SH-SY5Y (cell line): Measurements from ENCODE around the gene TUBE1.

Source experiments
- GATA2 ChIP-seq: IDR thresholded peaks from 2 replicates; pipeline ENCODE4 v1.6.1; 2011; ENCODE audit warnings: mild to moderate bottlenecking, low read depth, low read length
- GATA3 ChIP-seq: IDR thresholded peaks from 2 replicates; pipeline ENCODE4 v1.6.1; 2011; ENCODE audit warnings: low read depth, mild to moderate bottlenecking, low read length, moderate library complexity

DNA sequence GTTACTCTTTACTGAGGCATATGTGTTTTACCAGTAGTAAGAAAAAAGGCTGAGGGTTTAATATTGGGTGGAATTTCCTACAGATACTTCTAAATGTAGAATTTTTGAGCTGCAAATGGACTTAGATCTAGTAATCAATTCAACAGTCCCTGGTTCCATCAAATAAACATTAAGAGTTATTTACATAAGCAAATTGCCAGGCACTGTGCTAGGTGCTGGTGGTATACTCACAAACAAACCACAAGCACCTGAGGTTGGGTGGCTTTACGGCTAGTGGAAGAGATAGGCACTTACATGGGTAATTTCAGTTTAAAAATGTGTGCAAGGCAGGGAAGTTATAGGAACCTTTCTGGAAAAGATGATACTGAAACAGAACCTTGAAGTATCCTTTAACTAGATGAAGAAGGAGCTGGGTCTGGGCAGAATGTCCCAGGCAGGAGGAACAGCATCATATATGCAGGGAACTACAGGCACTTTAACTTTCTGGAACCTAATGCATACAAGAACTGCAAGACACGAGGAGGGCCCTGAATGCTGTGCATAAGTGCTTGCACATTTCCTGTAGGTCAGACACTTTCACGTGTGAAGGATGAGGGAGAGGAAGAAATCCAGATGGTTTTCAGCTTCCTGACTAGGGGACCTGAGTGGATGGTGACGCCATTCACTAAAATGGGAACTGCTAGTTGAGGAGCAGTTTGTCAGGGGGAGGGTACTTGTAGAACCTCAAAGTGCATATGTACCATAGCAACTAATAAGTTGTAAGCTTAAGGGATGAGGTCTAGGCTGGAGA is 28.8 kb downstream of the TUBE1 start:
- TF ChIP-seq GATA2 (no peak), GATA3 (no peak)
